H1 (cell line): Measurements from ENCODE around the gene RPL41.
"Not testable (repeated sequence)": the region's sequence is repeated elsewhere in the genome, so short reads cannot be mapped to it uniquely, and the experiment has no call there.

ENCODE experiments used
- CBX5 ChIP-seq: fragments of 300-800, 300-1000 bp; sonication (generic); IDR thresholded peaks from 2 replicates; pipeline ENCODE4 v1.7.1; 2016; ENCODE audit warnings: antibody characterized with exemption, low read length, low read depth
- CHD2 ChIP-seq: IDR thresholded peaks from 2 replicates; pipeline ENCODE4 v1.6.1; 2012; ENCODE audit warnings: low read length, improper control_type of control experiment
- EGR1 ChIP-seq: IDR thresholded peaks from 2 replicates; pipeline ENCODE4 v1.6.1; 2011; ENCODE audit warnings: low read depth, low read length, borderline replicate concordance
- EZH2 ChIP-seq: fragments of 200-600 bp; sonication (generic); IDR thresholded peaks from 2 replicates; pipeline ENCODE4 v1.7.1; 2012; ENCODE audit warnings: low read depth, mild to moderate bottlenecking, moderate library complexity, low read length, inconsistent platforms; ENCODE audit not compliant: severe bottlenecking
- HDAC2 ChIP-seq, 2 experiments: fragments of 300-600 bp in 1 of 2; sonication (generic) in 1 of 2; IDR thresholded peaks; 2 replicates each; pipeline ENCODE4 v1.6.1; 2011 to 2012; ENCODE audit warnings: low read depth in 2 of 2, low read length in 2 of 2, mild to moderate bottlenecking in 2 of 2, moderate library complexity in 2 of 2, borderline replicate concordance in 1 of 2, inconsistent platforms in 1 of 2
- JUND ChIP-seq: IDR thresholded peaks from 2 replicates; pipeline ENCODE4 v1.6.1; 2011; ENCODE audit warnings: mild to moderate bottlenecking, improper control_type of control experiment, low read length
- MAFK ChIP-seq: IDR thresholded peaks from 2 replicates; pipeline ENCODE4 v1.6.1; 2012; ENCODE audit warnings: low read depth, mild to moderate bottlenecking, improper control_type of control experiment, low read length
- POLR2A ChIP-seq, 2 experiments: IDR thresholded peaks; 1 replicate in 1 of 2; 2 replicates in 1 of 2; pipeline ENCODE4 v1.6.1; 2011; ENCODE audit warnings: low read depth in 2 of 2, low read length in 2 of 2, mild to moderate bottlenecking in 2 of 2; ENCODE audit errors: control extremely low read depth in 1 of 2
- RXRA ChIP-seq: IDR thresholded peaks from 2 replicates; pipeline ENCODE4 v1.6.1; 2011; ENCODE audit warnings: low read depth, mild to moderate bottlenecking, low read length, moderate library complexity; ENCODE audit not compliant: insufficient read depth
- TCF12 ChIP-seq: IDR thresholded peaks from 2 replicates; pipeline ENCODE4 v1.6.1; 2011; ENCODE audit warnings: low read depth, mild to moderate bottlenecking, low read length
- ZNF274 ChIP-seq: IDR thresholded peaks from 2 replicates; pipeline ENCODE4 v1.7.0; 2012; ENCODE audit warnings: low read length, borderline replicate concordance; ENCODE audit errors: extremely low read depth
- TF ChIP-seq, protein P1 (sequence below), 3 experiments: IDR thresholded peaks; 1 replicate in 2 of 3; 2 replicates in 1 of 3; pipeline versions ENCODE4 v1.5.1 to v1.6.1; 2011; ENCODE audit warnings: low read length in 3 of 3, mild to moderate bottlenecking in 3 of 3, inconsistent platforms in 2 of 3, low read depth in 1 of 3, moderate library complexity in 1 of 3; ENCODE audit not compliant: insufficient read depth in 1 of 3; ENCODE audit errors: control extremely low read depth in 1 of 3
- TF ChIP-seq, protein P2 (sequence below): IDR thresholded peaks from 2 replicates; pipeline ENCODE4 v1.6.1; 2012; ENCODE audit warnings: inconsistent platforms
- TF ChIP-seq, protein P3 (sequence below): IDR thresholded peaks from 2 replicates; pipeline ENCODE4 v1.6.1; 2011; ENCODE audit warnings: low read depth, mild to moderate bottlenecking, low read length; ENCODE audit not compliant: insufficient read depth

DNA sequence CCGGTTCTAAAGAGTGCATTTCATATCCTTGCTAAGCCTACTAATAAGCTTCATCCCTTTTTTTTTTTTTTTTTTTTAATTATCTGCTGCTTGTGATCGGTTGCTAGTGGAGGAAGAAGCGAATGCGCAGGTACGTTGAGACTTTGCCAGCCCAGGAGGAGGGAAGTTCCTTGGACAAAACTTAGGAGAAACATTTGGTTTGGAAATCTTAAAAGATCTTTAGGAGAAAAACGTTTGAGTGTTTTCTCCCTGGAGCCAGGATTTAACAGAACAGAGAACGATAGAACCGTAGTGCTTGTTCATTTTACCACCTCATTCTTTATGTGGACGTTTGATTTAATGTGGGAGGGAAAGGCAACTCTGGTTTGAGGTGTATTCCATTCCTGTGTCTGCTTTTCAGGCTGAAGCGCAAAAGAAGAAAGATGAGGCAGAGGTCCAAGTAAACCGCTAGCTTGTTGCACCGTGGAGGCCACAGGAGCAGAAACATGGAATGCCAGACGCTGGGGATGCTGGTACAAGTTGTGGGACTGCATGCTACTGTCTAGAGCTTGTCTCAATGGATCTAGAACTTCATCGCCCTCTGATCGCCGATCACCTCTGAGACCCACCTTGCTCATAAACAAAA, 761 bp downstream of the RPL41 start:
- not testable (repeated sequence) for TF ChIP-seq CHD2; ZNF274; EZH2; EGR1; MAFK; TCF12; JUND; POLR2A (IDR thresholded peaks at IDR 0.05; ENCODE audit: control extremely low read depth in 1 of 2, low read depth in 2 of 2, low read length in 2 of 2); CBX5; HDAC2 (IDR thresholded peaks at IDR 0.05; ENCODE audit: borderline replicate concordance in 1 of 2, low read depth in 2 of 2, low read length in 2 of 2); RXRA
- TF ChIP-seq, protein P1, sequence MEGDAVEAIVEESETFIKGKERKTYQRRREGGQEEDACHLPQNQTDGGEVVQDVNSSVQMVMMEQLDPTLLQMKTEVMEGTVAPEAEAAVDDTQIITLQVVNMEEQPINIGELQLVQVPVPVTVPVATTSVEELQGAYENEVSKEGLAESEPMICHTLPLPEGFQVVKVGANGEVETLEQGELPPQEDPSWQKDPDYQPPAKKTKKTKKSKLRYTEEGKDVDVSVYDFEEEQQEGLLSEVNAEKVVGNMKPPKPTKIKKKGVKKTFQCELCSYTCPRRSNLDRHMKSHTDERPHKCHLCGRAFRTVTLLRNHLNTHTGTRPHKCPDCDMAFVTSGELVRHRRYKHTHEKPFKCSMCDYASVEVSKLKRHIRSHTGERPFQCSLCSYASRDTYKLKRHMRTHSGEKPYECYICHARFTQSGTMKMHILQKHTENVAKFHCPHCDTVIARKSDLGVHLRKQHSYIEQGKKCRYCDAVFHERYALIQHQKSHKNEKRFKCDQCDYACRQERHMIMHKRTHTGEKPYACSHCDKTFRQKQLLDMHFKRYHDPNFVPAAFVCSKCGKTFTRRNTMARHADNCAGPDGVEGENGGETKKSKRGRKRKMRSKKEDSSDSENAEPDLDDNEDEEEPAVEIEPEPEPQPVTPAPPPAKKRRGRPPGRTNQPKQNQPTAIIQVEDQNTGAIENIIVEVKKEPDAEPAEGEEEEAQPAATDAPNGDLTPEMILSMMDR (IDR thresholded peaks at IDR 0.05; ENCODE audit: control extremely low read depth in 1 of 3, insufficient read depth in 1 of 3, low read depth in 1 of 3, low read length in 3 of 3), result not testable (repeated sequence)
- TF ChIP-seq, protein P2, sequence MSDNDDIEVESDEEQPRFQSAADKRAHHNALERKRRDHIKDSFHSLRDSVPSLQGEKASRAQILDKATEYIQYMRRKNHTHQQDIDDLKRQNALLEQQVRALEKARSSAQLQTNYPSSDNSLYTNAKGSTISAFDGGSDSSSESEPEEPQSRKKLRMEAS, result not testable (repeated sequence)
- TF ChIP-seq, protein P3, sequence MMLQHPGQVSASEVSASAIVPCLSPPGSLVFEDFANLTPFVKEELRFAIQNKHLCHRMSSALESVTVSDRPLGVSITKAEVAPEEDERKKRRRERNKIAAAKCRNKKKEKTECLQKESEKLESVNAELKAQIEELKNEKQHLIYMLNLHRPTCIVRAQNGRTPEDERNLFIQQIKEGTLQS, result not testable (repeated sequence)
